ENCODE data around the gene ALCAM.

- TF ChIP-seq YY1 (IDR thresholded peaks at IDR 0.05; ENCODE audit: insufficient read depth, insufficient read length) (no peak), ZNF274 (IDR thresholded peaks at IDR 0.05; ENCODE audit: low read depth, low read length) (no peak)
These were observed 78.0 kb downstream of the ALCAM start for GRCh38 chr3:105444725-105445124.

All from NT2/D1 (cell line).